H9 (cell line): ENCODE measurements around the gene CUBN. TPM values are rescaled to one million over a fixed set of nuclear protein-coding genes. Genes with fewer than 3 reads are reported as not detected.
A peak's percentile ranks its signal among the peaks of the same experiment; 100 is the strongest.

Source experiments
- DNase-seq: peaks from one replicate; pipeline ENCODE4 v3.0.0-alpha.2; 2017
- H2AFZ ChIP-seq: one replicate; pipeline ENCODE4 v1.6.1; 2013; ENCODE audit warnings: mild to moderate bottlenecking, low read length, control low read depth, moderate library complexity
- H2AK5ac ChIP-seq: 2 replicates; pipeline ENCODE4 v1.6.1; 2013; ENCODE audit warnings: low read length, control low read depth, mixed read lengths; ENCODE audit not compliant: insufficient read length
- H2BK120ac ChIP-seq: one replicate; pipeline ENCODE4 v1.6.1; 2013; ENCODE audit warnings: low read depth, mild to moderate bottlenecking, low read length, control low read depth, inconsistent platforms; ENCODE audit not compliant: poor library complexity, severe bottlenecking
- H2BK12ac ChIP-seq: 2 replicates; pipeline ENCODE4 v1.6.1; 2013; ENCODE audit warnings: low read length, control low read depth, mixed read lengths, low read depth; ENCODE audit not compliant: insufficient read length
- H2BK15ac ChIP-seq: 2 replicates; pipeline ENCODE4 v1.6.1; 2013; ENCODE audit warnings: low read depth, low read length, control low read depth
- H2BK20ac ChIP-seq: one replicate; pipeline ENCODE4 v1.6.1; 2013; ENCODE audit warnings: low read depth, mild to moderate bottlenecking, low read length, control low read depth, inconsistent platforms; ENCODE audit not compliant: poor library complexity, severe bottlenecking
- H2BK5ac ChIP-seq: 2 replicates; pipeline ENCODE4 v1.6.1; 2013; ENCODE audit warnings: low read length, control low read depth, mixed read lengths; ENCODE audit not compliant: insufficient read length
- H3K14ac ChIP-seq: 2 replicates; pipeline ENCODE4 v1.6.1; 2013; ENCODE audit warnings: low read length, control low read depth; ENCODE audit not compliant: insufficient read depth
- H3K18ac ChIP-seq: 2 replicates; pipeline ENCODE4 v1.6.1; 2013; ENCODE audit warnings: low read depth, mild to moderate bottlenecking, mixed read lengths, low read length, control low read depth; ENCODE audit not compliant: insufficient read length
- H3K23ac ChIP-seq: 2 replicates; pipeline ENCODE4 v1.6.1; 2013; ENCODE audit warnings: low read length, control low read depth, mixed read lengths, low read depth; ENCODE audit not compliant: insufficient read length
- H3K23me2 ChIP-seq: 2 replicates; pipeline ENCODE4 v1.6.1; 2013; ENCODE audit warnings: low read depth, mild to moderate bottlenecking, mixed read lengths, low read length, control low read depth; ENCODE audit not compliant: insufficient read length, poor library complexity, severe bottlenecking
- H3K27ac ChIP-seq: 2 replicates; pipeline ENCODE4 v1.5.1; 2013; ENCODE audit warnings: low read length, control low read depth, mixed read lengths, low read depth; ENCODE audit not compliant: insufficient read length
- H3K27me3 ChIP-seq: 2 replicates; pipeline ENCODE4 v1.6.1; 2013; ENCODE audit warnings: low read length, control low read depth, inconsistent platforms; ENCODE audit not compliant: insufficient read depth
- H3K4ac ChIP-seq: 2 replicates; pipeline ENCODE4 v1.6.1; 2013; ENCODE audit warnings: low read depth, mild to moderate bottlenecking, control low read depth, inconsistent platforms, low read length, moderate library complexity
- H3K4me1 ChIP-seq: 2 replicates; pipeline ENCODE4 v1.6.1; 2013; ENCODE audit warnings: low read length, control low read depth, inconsistent platforms; ENCODE audit not compliant: insufficient read depth
- H3K4me2 ChIP-seq: 2 replicates; pipeline ENCODE4 v1.6.1; 2013; ENCODE audit warnings: low read length, control low read depth, mixed read lengths; ENCODE audit not compliant: insufficient read length, insufficient read depth
- H3K56ac ChIP-seq: 2 replicates; pipeline ENCODE4 v1.6.1; 2013; ENCODE audit warnings: low read depth, mild to moderate bottlenecking, mixed read lengths, low read length, control low read depth; ENCODE audit not compliant: insufficient read length
- H3K79me1 ChIP-seq: 2 replicates; pipeline ENCODE4 v1.6.1; 2013; ENCODE audit warnings: low read depth, mild to moderate bottlenecking, moderate library complexity, low read length, control low read depth, inconsistent platforms; ENCODE audit not compliant: insufficient read depth, poor library complexity, severe bottlenecking
- H3K79me2 ChIP-seq: 2 replicates; pipeline ENCODE4 v1.6.1; 2013; ENCODE audit warnings: low read length, control low read depth, inconsistent platforms; ENCODE audit not compliant: insufficient read depth
- H3K9ac ChIP-seq: 2 replicates; pipeline ENCODE4 v1.6.1; 2013; ENCODE audit warnings: low read length, control low read depth, mixed read lengths; ENCODE audit not compliant: insufficient read length; ENCODE audit errors: extremely low read depth
- H3K9me3 ChIP-seq: one replicate; pipeline ENCODE4 v1.6.1; 2013; ENCODE audit warnings: low read depth, low read length, inconsistent platforms; ENCODE audit not compliant: control insufficient read depth
- H3T11ph ChIP-seq: one replicate; pipeline ENCODE4 v1.6.1; 2013; ENCODE audit warnings: mild to moderate bottlenecking, low read length, control low read depth, inconsistent platforms
- H4K20me1 ChIP-seq: one replicate; pipeline ENCODE4 v1.6.1; 2013; ENCODE audit not compliant: control insufficient read depth, insufficient read length, insufficient read depth
- H4K5ac ChIP-seq: 2 replicates; pipeline ENCODE4 v1.6.1; 2013; ENCODE audit warnings: low read depth, mild to moderate bottlenecking, mixed read lengths, low read length, control low read depth; ENCODE audit not compliant: insufficient read length
- H4K8ac ChIP-seq: replicated peaks from 2 replicates; pipeline ENCODE4 v1.6.1; 2013; ENCODE audit warnings: low read length, control low read depth, mixed read lengths, low read depth; ENCODE audit not compliant: insufficient read length
- H4K91ac ChIP-seq: 2 replicates; pipeline ENCODE4 v1.6.1; 2013; ENCODE audit warnings: low read depth, mild to moderate bottlenecking, moderate library complexity, mixed read lengths, low read length, control low read depth; ENCODE audit not compliant: insufficient read length
- H3K27ac Mint-ChIP-seq, 3 experiments: 2 replicates in 2 of 3; 3 replicates in 1 of 3; pipeline ENCODE4 v1.8.0; 2020 to 2021; ENCODE audit warnings: mixed read lengths in 3 of 3, mild to moderate bottlenecking in 1 of 3, moderate library complexity in 1 of 3
- H3K27me3 Mint-ChIP-seq: 2 replicates; pipeline ENCODE4 v1.8.0; 2021; ENCODE audit warnings: low read depth, mild to moderate bottlenecking, moderate library complexity, mixed read lengths
- H3K36me3 Mint-ChIP-seq, 3 experiments: 2 replicates in 2 of 3; 3 replicates in 1 of 3; pipeline ENCODE4 v1.8.0; 2020 to 2021; ENCODE audit warnings: low read depth in 3 of 3, mixed read lengths in 3 of 3; ENCODE audit not compliant: insufficient read depth in 1 of 3
- H3K4me1 Mint-ChIP-seq, 2 experiments: 2 replicates each; pipeline ENCODE4 v1.8.0; 2020; ENCODE audit warnings: mixed read lengths in 2 of 2
- H3K4me3 Mint-ChIP-seq, 2 experiments: 2 replicates in 1 of 2; 3 replicates in 1 of 2; pipeline ENCODE4 v1.8.0; 2020 to 2021; ENCODE audit warnings: mild to moderate bottlenecking in 2 of 2, mixed read lengths in 2 of 2, moderate library complexity in 1 of 2
- H3K9me3 Mint-ChIP-seq, 2 experiments: 2 replicates in 1 of 2; 3 replicates in 1 of 2; pipeline ENCODE4 v1.8.0; 2020; ENCODE audit warnings: mild to moderate bottlenecking in 2 of 2, mixed read lengths in 2 of 2, moderate library complexity in 1 of 2
- WGBS: extraction: QIAGEN DNeasy Blood & Tissue Kit; methylation state at CpG from one replicate; pipeline ENCODE4 v1.1.7; 2013; ENCODE audit warnings: missing lambda C conversion rate, low lambda C conversion rate, mixed read lengths; ENCODE audit not compliant: insufficient read length; ENCODE audit errors: extremely low coverage; 5-methylcytosine and 5-hydroxymethylcytosine counted together
- total RNA-seq: library from RNA; stranded (reverse); gene quantifications from 2 replicates; pipeline ENCODE4 v1.2.1, GENCODE V29; 2021
- TF ChIP-seq, protein P1 (sequence below): fragments of 200-600 bp; sonication (generic); conservative IDR thresholded peaks from 3 replicates; pipeline ENCODE4 v1.8.0; 2021; ENCODE audit warnings: antibody characterized with exemption, mild to moderate bottlenecking

The CUBN gene
- total RNA-seq, 1 experiment from 2014 or later = 0.26 TPM

DNA sequence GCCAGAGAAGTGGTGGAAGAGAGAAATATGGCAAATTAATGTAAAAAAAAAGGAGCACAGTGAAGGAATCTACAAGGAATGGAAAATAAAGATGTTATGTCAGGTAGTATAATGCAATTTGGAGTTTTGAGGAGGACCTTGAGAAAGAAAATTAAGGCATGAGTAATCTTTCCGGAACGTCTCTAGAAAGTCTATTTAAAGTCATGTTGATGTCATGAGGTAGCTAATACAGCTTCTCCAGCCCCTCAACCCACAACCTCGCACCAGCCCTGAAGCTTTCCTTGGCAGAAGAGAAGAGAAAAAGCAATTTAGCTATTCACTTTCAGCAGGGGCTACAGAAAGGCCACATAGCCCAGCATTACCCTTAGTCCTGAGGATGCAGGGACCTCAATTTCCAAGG lies 49.4 kb upstream of the CUBN start:
- no peak overlapping the region for H4K91ac ChIP-seq
- H3K27me3 ChIP-seq = no peaks in the 10 kb centered on the region
- Mint-ChIP-seq H3K36me3 (no peaks in the 10 kb centered on the region), H3K4me3 (no peak overlapping the region), H3K9me3 (no peaks in the 10 kb centered on the region), H3K27me3 (no peaks in the 10 kb centered on the region), H3K27ac (peak overlapping the region in 1 of 3 experiments; percentile 26; a peak in 2 of 7 replicates), H3K4me1 (peaks cover 18 to 23% of the 10 kb centered on the region in 2 experiments)
- H3K9ac ChIP-seq = no peak overlapping the region
- H3K4me1 ChIP-seq = peaks cover 9% of the 10 kb centered on the region
- no peak overlapping the region for H3K27ac ChIP-seq
- H3K18ac ChIP-seq = no peak overlapping the region
- no peak overlapping the region for H2BK20ac ChIP-seq
- no peak overlapping the region for H4K5ac ChIP-seq
- no peak overlapping the region for H2AFZ ChIP-seq
- H2AK5ac ChIP-seq = no peak overlapping the region
- no peak overlapping the region for H3K4ac ChIP-seq
- H3K79me2 ChIP-seq = no peaks in the 10 kb centered on the region
- no peak overlapping the region for H2BK15ac ChIP-seq
- no peak overlapping the region for H2BK120ac ChIP-seq
- H3K9me3 ChIP-seq = no peaks in the 10 kb centered on the region
- WGBS = no CpG with 5 or more reads among the region's 3 CpGs
- TF ChIP-seq, protein P1, sequence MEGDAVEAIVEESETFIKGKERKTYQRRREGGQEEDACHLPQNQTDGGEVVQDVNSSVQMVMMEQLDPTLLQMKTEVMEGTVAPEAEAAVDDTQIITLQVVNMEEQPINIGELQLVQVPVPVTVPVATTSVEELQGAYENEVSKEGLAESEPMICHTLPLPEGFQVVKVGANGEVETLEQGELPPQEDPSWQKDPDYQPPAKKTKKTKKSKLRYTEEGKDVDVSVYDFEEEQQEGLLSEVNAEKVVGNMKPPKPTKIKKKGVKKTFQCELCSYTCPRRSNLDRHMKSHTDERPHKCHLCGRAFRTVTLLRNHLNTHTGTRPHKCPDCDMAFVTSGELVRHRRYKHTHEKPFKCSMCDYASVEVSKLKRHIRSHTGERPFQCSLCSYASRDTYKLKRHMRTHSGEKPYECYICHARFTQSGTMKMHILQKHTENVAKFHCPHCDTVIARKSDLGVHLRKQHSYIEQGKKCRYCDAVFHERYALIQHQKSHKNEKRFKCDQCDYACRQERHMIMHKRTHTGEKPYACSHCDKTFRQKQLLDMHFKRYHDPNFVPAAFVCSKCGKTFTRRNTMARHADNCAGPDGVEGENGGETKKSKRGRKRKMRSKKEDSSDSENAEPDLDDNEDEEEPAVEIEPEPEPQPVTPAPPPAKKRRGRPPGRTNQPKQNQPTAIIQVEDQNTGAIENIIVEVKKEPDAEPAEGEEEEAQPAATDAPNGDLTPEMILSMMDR = no peak
- no peak overlapping the region for H3K14ac ChIP-seq
- no peaks in the 10 kb centered on the region for H4K20me1 ChIP-seq
- no peak overlapping the region for H2BK12ac ChIP-seq
- H3K23ac ChIP-seq = no peak overlapping the region
- H3K4me2 ChIP-seq = no peak overlapping the region
- H3K56ac ChIP-seq = no peak overlapping the region
- peaks cover 4% of the 10 kb centered on the region for H3K79me1 ChIP-seq
- no peak overlapping the region for H2BK5ac ChIP-seq
- peak overlapping the region; percentile 53 for H3T11ph ChIP-seq
- no peaks in the 10 kb centered on the region for H3K23me2 ChIP-seq
- no peak for DNase-seq
- H4K8ac ChIP-seq = no peak overlapping the region
